Measurements from ENCODE around the gene MYH1. TPM values are rescaled to one million over a fixed set of nuclear protein-coding genes. Genes with fewer than 3 reads are reported as not detected.

MYH1 gene
- total and polyA plus RNA-seq, 10 of the 15 experiments (the other 5 are each of a cell fraction or from before 2014, with no cell fraction given): 0.01 TPM; not detected in 9

DNA sequence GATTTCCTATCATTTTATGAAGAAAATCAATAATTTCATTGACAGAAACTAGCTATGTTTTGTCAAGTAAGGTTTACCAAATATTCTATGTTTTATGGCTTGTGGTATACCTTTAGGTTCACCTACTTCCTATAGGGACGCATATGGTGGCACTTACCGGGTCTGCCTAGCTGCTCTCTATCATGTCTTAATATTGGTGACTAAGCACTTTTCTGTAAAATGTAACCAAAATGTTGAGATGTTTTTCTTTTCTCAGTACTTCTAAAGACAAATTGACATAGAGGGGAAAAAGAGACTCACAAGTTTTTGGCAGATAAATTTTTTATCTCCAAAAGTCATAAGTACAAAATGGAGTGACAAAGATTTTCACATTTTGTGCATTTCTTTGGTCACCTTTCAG lies 26.3 kb downstream of the MYH1 start:
- no peak overlapping the region for H2AFZ ChIP-seq (ENCODE audit: control insufficient read depth, low read depth, low read length)
- RAD21 ChIA-PET (ENCODE audit: unreplicated experiment): no interaction called here
- FAIRE-seq: no peak
- POLR2A ChIA-PET: no interaction called here
- SMC1A ChIA-PET (ENCODE audit: uncharacterized antibody, unreplicated experiment): no interaction called here
- no peaks in the 10 kb centered on the region for H4K20me1 ChIP-seq (ENCODE audit: control insufficient read depth, insufficient read depth)
- H3K9me3 ChIP-seq (replicated peaks; ENCODE audit: control insufficient read depth, insufficient read depth, low read length): no peaks in the 10 kb centered on the region; the same call in 2 of the 3 replicates
- no peak overlapping the region for H3K9ac ChIP-seq (ENCODE audit: control insufficient read depth, insufficient read depth, low read length)
- BruUV-seq (replicated peaks): no TSS peak
- 97% methylated on average over 2 of the region's 2 CpGs for WGBS (ENCODE audit: insufficient coverage, insufficient replicate concordance, low lambda C conversion rate, missing lambda C conversion rate)
- H3K79me2 ChIP-seq (ENCODE audit: control insufficient read depth, insufficient read depth, low read length): no peaks in the 10 kb centered on the region
- no peak overlapping the region for H3K4me2 ChIP-seq (ENCODE audit: control insufficient read depth, insufficient read depth)
- no peak for DNase-seq (ENCODE audit: low read depth, low spot score)
- ATAC-seq: no peak
- no peak overlapping the region for H3K4me3 ChIP-seq
- no peaks in the 10 kb centered on the region for H3K27me3 ChIP-seq (replicated peaks in 1 of 2; ENCODE audit: control insufficient read depth in 2 of 2, insufficient read depth in 2 of 2, low read length in 1 of 2)
- in situ Hi-C loops (cut with MboI) (no loop called here), intact Hi-C loops (cut with micrococcal nuclease; ENCODE audit: unreplicated experiment) (no loop called here)
- no peaks in the 10 kb centered on the region for H3K4me1 ChIP-seq (ENCODE audit: control insufficient read depth, insufficient read depth, low read length)
- CTCF ChIA-PET: no interaction called here
- H3K36me3 ChIP-seq (ENCODE audit: control insufficient read depth in 2 of 2, insufficient read depth in 2 of 2, low read length in 1 of 2): no peaks in the 10 kb centered on the region
- no peak overlapping the region for H3K27ac ChIP-seq (ENCODE audit: control insufficient read depth, insufficient read depth)
- TF ChIP-seq ZNF274 (IDR thresholded peaks at IDR 0.05; ENCODE audit: insufficient read depth, insufficient read length) (no peak), CHD1 (IDR thresholded peaks at IDR 0.05; ENCODE audit: low read depth, low read length) (no peak), MEF2A (IDR thresholded peaks at IDR 0.05; ENCODE audit: insufficient read depth, low read depth, low read length) (no peak), SREBF2 (IDR thresholded peaks at IDR 0.05; ENCODE audit: low read length) (no peak), NR2C1 (IDR thresholded peaks at IDR 0.05) (no peak), NFYB (IDR thresholded peaks at IDR 0.05; ENCODE audit: insufficient read depth, low read depth, low read length) (no peak), HDAC6 (IDR thresholded peaks at IDR 0.05; ENCODE audit: unreplicated experiment) (no peak)
- TF ChIP-seq, protein P1, sequence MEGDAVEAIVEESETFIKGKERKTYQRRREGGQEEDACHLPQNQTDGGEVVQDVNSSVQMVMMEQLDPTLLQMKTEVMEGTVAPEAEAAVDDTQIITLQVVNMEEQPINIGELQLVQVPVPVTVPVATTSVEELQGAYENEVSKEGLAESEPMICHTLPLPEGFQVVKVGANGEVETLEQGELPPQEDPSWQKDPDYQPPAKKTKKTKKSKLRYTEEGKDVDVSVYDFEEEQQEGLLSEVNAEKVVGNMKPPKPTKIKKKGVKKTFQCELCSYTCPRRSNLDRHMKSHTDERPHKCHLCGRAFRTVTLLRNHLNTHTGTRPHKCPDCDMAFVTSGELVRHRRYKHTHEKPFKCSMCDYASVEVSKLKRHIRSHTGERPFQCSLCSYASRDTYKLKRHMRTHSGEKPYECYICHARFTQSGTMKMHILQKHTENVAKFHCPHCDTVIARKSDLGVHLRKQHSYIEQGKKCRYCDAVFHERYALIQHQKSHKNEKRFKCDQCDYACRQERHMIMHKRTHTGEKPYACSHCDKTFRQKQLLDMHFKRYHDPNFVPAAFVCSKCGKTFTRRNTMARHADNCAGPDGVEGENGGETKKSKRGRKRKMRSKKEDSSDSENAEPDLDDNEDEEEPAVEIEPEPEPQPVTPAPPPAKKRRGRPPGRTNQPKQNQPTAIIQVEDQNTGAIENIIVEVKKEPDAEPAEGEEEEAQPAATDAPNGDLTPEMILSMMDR (IDR thresholded peaks at IDR 0.05 in 2 of 3, conservative IDR thresholded peaks at IDR 0.05 in 1 of 3; ENCODE audit: control insufficient read depth in 2 of 3, extremely low read depth in 1 of 3, insufficient read depth in 1 of 3, low read depth in 3 of 3, low read length in 3 of 3): no peak
